Astrocyte (in vitro differentiated cells and primary cell): Measurements from ENCODE around the gene IDUA.

Source experiments
- CTCF ChIP-seq: IDR thresholded peaks from 2 replicates; pipeline ENCODE4 v1.5.1; 2011; ENCODE audit warnings: low read depth, mild to moderate bottlenecking, inconsistent platforms, low read length, moderate library complexity; ENCODE audit not compliant: insufficient read depth
- EZH2 ChIP-seq: IDR thresholded peaks from 2 replicates; pipeline ENCODE4 v1.6.1; 2012; ENCODE audit warnings: mild to moderate bottlenecking, low read length, inconsistent platforms; ENCODE audit not compliant: insufficient read depth

GRCh38 chr4:990746-991367 is 4.0 kb downstream of the IDUA start:
- TF ChIP-seq CTCF (no peak), EZH2 (no peak)
